Liver (tissue), 9 donors: ENCODE results near the gene SUPT6H. TPM values are rescaled to one million over a fixed set of nuclear protein-coding genes. Genes with fewer than 3 reads are reported as not detected.
"Not testable (repeated sequence)": the region's sequence is repeated elsewhere in the genome, so short reads cannot be mapped to it uniquely, and the experiment has no call there.

Experiments used
- DNase-seq: peaks from one replicate; pipeline ENCODE4 v3.0.0-alpha.2; 2017; ENCODE audit warnings: low spot score
- H3K27ac ChIP-seq, 2 donors: one replicate each; pipeline ENCODE4 v1.7.0; 2013; ENCODE audit warnings: inconsistent platforms in 2 of 2, low read length in 2 of 2, control low read depth in 1 of 2, low read depth in 1 of 2, mild to moderate bottlenecking in 1 of 2
- H3K27me3 ChIP-seq, 4 donors: one replicate each; pipeline versions ENCODE4 v1.6.1 to v1.7.0; 2013; ENCODE audit warnings: low read length in 3 of 4, inconsistent platforms in 1 of 4, mild to moderate bottlenecking in 1 of 4, moderate library complexity in 1 of 4; ENCODE audit not compliant: control insufficient read depth in 4 of 4, insufficient read depth in 4 of 4
- H3K36me3 ChIP-seq, 4 donors: one replicate each; pipeline versions ENCODE4 v1.6.1 to v1.7.0; 2013; ENCODE audit warnings: low read length in 3 of 4, mild to moderate bottlenecking in 3 of 4, low read depth in 1 of 4, moderate library complexity in 1 of 4; ENCODE audit not compliant: control insufficient read depth in 4 of 4, insufficient read depth in 3 of 4
- H3K4me1 ChIP-seq, 4 donors: one replicate each; pipeline versions ENCODE4 v1.6.1 to v1.7.0; 2013; ENCODE audit warnings: low read length in 3 of 4, mild to moderate bottlenecking in 3 of 4, moderate library complexity in 1 of 4; ENCODE audit not compliant: control insufficient read depth in 4 of 4, insufficient read depth in 4 of 4
- H3K4me3 ChIP-seq, 3 donors: one replicate each; pipeline versions ENCODE4 v1.6.1 to v1.7.0; 2013; ENCODE audit warnings: low read length in 3 of 3, control low read depth in 1 of 3, low read depth in 1 of 3, mild to moderate bottlenecking in 1 of 3
- H3K9ac ChIP-seq, 2 donors: one replicate each; pipeline ENCODE4 v1.7.0; 2013; ENCODE audit warnings: low read length in 2 of 2, mild to moderate bottlenecking in 2 of 2, moderate library complexity in 2 of 2, control low read depth in 1 of 2, low read depth in 1 of 2
- H3K9me3 ChIP-seq, 4 donors: one replicate each; pipeline versions ENCODE4 v1.6.1 to v1.7.0; 2013; ENCODE audit warnings: low read length in 3 of 4; ENCODE audit not compliant: control insufficient read depth in 4 of 4
- ATF3 ChIP-seq: IDR thresholded peaks from 2 replicates; pipeline ENCODE4 v1.6.1; 2016; ENCODE audit warnings: antibody characterized with exemption
- CTCF ChIP-seq: fragments of 150-350 bp; IDR thresholded peaks from 2 replicates; pipeline ENCODE4 v1.5.1; 2017; ENCODE audit warnings: improper control_type of control experiment, low read depth, low read length; ENCODE audit not compliant: missing input control
- EGR1 ChIP-seq, 2 donors: IDR thresholded peaks; 2 replicates each; pipeline ENCODE4 v1.6.1; 2016 to 2018; ENCODE audit warnings: antibody characterized with exemption in 2 of 2, low read depth in 2 of 2
- FOXA2 ChIP-seq: IDR thresholded peaks from 2 replicates; pipeline ENCODE4 v1.6.1; 2016; ENCODE audit warnings: antibody characterized with exemption
- GABPA ChIP-seq, 2 donors: IDR thresholded peaks in 1 of 2; conservative IDR thresholded peaks in 1 of 2; 2 replicates each; pipeline ENCODE4 v1.6.1; 2016; ENCODE audit warnings: antibody characterized with exemption in 2 of 2, mild to moderate bottlenecking in 1 of 2, moderate library complexity in 1 of 2
- HNF4A ChIP-seq, 2 donors: conservative IDR thresholded peaks; 2 replicates each; pipeline ENCODE4 v1.6.1; 2016; ENCODE audit warnings: antibody characterized with exemption in 2 of 2, mild to moderate bottlenecking in 2 of 2
- JUND ChIP-seq, 2 donors: IDR thresholded peaks; 2 replicates each; pipeline ENCODE4 v1.6.1; 2016; ENCODE audit warnings: antibody characterized with exemption in 2 of 2
- NR2F2 ChIP-seq: IDR thresholded peaks from 2 replicates; pipeline ENCODE4 v1.6.1; 2016; ENCODE audit warnings: antibody characterized with exemption
- RAD21 ChIP-seq, 2 donors: IDR thresholded peaks; 2 replicates each; pipeline ENCODE4 v1.6.1; 2016; ENCODE audit warnings: antibody characterized with exemption in 2 of 2, mild to moderate bottlenecking in 2 of 2
- REST ChIP-seq: IDR thresholded peaks from 2 replicates; pipeline ENCODE4 v1.6.1; 2016; ENCODE audit warnings: antibody characterized with exemption, mild to moderate bottlenecking
- RXRA ChIP-seq, 2 donors: IDR thresholded peaks; 2 replicates each; pipeline ENCODE4 v1.6.1; 2017 to 2018; ENCODE audit warnings: antibody characterized with exemption in 2 of 2, mild to moderate bottlenecking in 1 of 2
- SP1 ChIP-seq: IDR thresholded peaks from 2 replicates; pipeline ENCODE4 v1.6.1; 2018; ENCODE audit warnings: antibody characterized with exemption, mild to moderate bottlenecking
- YY1 ChIP-seq: IDR thresholded peaks from 2 replicates; pipeline ENCODE4 v1.6.1; 2016; ENCODE audit warnings: antibody characterized with exemption, mild to moderate bottlenecking
- whole genome bisulfite sequencing: extraction: QIAGEN DNeasy Blood & Tissue Kit; methylation state at CpG from one replicate; pipeline ENCODE4 v1.1.7; 2013; 5-methylcytosine and 5-hydroxymethylcytosine counted together
- polyA plus RNA-seq, 2 donors: library from polyadenylated mRNA; stranded (reverse) in 1 of 2; unstranded in 1 of 2; fragments of 200-250 nt in 1 of 2; fragments of >200 nt in 1 of 2; fragmentation: Nextera tagmentation in 1 of 2; extraction: Ambion mirVana in 1 of 2; gene quantifications; one replicate each; pipeline versions ENCODE4 v1.2.1 to v1.2.3, GENCODE V29; 2013 to 2015
- total RNA-seq, 2 donors: library from RNA; depleted of rRNA; stranded (reverse); fragments of >200 nt; gene quantifications; one replicate each; pipeline ENCODE4 v1.2.3, GENCODE V29; 2014
- donor health status: healthy.
- donor health status: healthy.
- donor health status: healthy.
- donor health status: healthy.
- donor health status: healthy.

The SUPT6H gene
- total and polyA plus RNA-seq, 4 donors, result 10.6 to 59.1 (median 30.3) TPM

- no peak for TF ChIP-seq GABPA (IDR thresholded peaks at IDR 0.05 in 1 of 2, conservative IDR thresholded peaks at IDR 0.05 in 1 of 2)
Measured at GRCh38 chr17:28734712-28735241, 72.8 kb downstream of the SUPT6H start (continued).

- DNase-seq, result no peak
- no peak overlapping the region for H3K9ac ChIP-seq
- WGBS, result 94% methylated on average over 5 of the region's 5 CpGs
- no peaks in the 10 kb centered on the region for H3K4me1 ChIP-seq
- H3K36me3 ChIP-seq, result no peaks in the 10 kb centered on the region
- no peak overlapping the region for H3K4me3 ChIP-seq
- no peak overlapping the region for H3K27ac ChIP-seq
- no peaks in the 10 kb centered on the region for H3K27me3 ChIP-seq
- TF ChIP-seq SP1, result no peak
- TF ChIP-seq CTCF, result no peak
- TF ChIP-seq RXRA (IDR thresholded peaks at IDR 0.05), result no peak
- no peak for TF ChIP-seq EGR1 (IDR thresholded peaks at IDR 0.05; ENCODE audit: low read depth in 2 of 2)
- no peak for TF ChIP-seq ATF3
- TF ChIP-seq YY1, result no peak
- H3K9me3 ChIP-seq, result no peaks in the 10 kb centered on the region
Measured at GRCh38 chr17:28735242-28735722, 73.3 kb downstream of the SUPT6H start.

GRCh38 chr17:28735913-28736769 lies 74.1 kb downstream of the SUPT6H start:
- H3K27me3 ChIP-seq, DNase-seq, H3K4me1 ChIP-seq, H3K27ac ChIP-seq, H3K4me3 ChIP-seq, H3K9me3 ChIP-seq, H3K36me3 ChIP-seq, H3K9ac ChIP-seq: not testable (repeated sequence)
- 98% methylated on average over 5 of the region's 8 CpGs for WGBS

- WGBS, result 96% methylated on average over 12 of the region's 12 CpGs
- no peak for DNase-seq
- H3K36me3 ChIP-seq, result no peaks in the 10 kb centered on the region
- no peak overlapping the region for H3K4me3 ChIP-seq
- no peaks in the 10 kb centered on the region for H3K4me1 ChIP-seq
- H3K9ac ChIP-seq, result no peak overlapping the region
- no peak overlapping the region for H3K27ac ChIP-seq
- H3K9me3 ChIP-seq, result no peaks in the 10 kb centered on the region
- H3K27me3 ChIP-seq, result no peaks in the 10 kb centered on the region
- TF ChIP-seq SP1 (no peak), REST (no peak), YY1 (no peak), ATF3 (no peak), EGR1 (IDR thresholded peaks at IDR 0.05; ENCODE audit: low read depth in 2 of 2) (no peak), RAD21 (IDR thresholded peaks at IDR 0.05) (no peak), NR2F2 (no peak), FOXA2 (no peak), JUND (IDR thresholded peaks at IDR 0.05) (no peak), CTCF (no peak), GABPA (IDR thresholded peaks at IDR 0.05 in 1 of 2, conservative IDR thresholded peaks at IDR 0.05 in 1 of 2) (no peak), HNF4A (conservative IDR thresholded peaks at IDR 0.05) (no peak)
Measured at GRCh38 chr17:28737316-28737715, 75.3 kb downstream of the SUPT6H start.
